Measurements from ENCODE around the gene SAMHD1.
"Not testable (repeated sequence)": the region's sequence is repeated elsewhere in the genome, so short reads cannot be mapped to it uniquely, and the experiment has no call there.

SAMHD1 gene

DNA sequence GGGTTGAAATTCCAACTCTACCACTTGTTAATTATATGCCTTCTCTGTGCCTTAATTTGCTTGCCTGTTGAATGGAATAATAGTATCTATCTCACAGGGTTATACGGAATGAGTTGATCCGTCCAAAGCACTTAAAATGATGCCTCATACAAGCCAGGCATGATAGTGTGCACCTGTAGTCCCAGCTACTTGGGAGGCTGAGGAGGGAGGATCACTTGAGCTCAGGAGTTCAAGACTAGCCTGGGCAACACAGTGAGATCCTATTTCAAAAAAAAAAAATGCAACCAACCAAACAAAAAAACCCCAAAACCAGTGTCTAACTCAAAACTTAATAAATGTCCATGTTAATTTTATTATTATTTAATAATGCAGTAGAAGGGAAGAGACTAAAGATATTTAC is 35.3 kb downstream of the SAMHD1 start:
- no peaks in the 10 kb centered on the region for H3K36me3 Mint-ChIP-seq (ENCODE audit: low read depth)
- H3K27me3 Mint-ChIP-seq (ENCODE audit: low read depth), result no peaks in the 10 kb centered on the region
- no peaks in the 10 kb centered on the region for H3K4me1 Mint-ChIP-seq
- TF ChIP-seq, protein P1, sequence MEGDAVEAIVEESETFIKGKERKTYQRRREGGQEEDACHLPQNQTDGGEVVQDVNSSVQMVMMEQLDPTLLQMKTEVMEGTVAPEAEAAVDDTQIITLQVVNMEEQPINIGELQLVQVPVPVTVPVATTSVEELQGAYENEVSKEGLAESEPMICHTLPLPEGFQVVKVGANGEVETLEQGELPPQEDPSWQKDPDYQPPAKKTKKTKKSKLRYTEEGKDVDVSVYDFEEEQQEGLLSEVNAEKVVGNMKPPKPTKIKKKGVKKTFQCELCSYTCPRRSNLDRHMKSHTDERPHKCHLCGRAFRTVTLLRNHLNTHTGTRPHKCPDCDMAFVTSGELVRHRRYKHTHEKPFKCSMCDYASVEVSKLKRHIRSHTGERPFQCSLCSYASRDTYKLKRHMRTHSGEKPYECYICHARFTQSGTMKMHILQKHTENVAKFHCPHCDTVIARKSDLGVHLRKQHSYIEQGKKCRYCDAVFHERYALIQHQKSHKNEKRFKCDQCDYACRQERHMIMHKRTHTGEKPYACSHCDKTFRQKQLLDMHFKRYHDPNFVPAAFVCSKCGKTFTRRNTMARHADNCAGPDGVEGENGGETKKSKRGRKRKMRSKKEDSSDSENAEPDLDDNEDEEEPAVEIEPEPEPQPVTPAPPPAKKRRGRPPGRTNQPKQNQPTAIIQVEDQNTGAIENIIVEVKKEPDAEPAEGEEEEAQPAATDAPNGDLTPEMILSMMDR (IDR thresholded peaks at IDR 0.05; ENCODE audit: unreplicated experiment in 3 of 3), result no peak
- H3K4me3 Mint-ChIP-seq, result no peak overlapping the region
- H3K27ac Mint-ChIP-seq, result no peak overlapping the region
- H3K9me3 Mint-ChIP-seq, result no peaks in the 10 kb centered on the region

DNA sequence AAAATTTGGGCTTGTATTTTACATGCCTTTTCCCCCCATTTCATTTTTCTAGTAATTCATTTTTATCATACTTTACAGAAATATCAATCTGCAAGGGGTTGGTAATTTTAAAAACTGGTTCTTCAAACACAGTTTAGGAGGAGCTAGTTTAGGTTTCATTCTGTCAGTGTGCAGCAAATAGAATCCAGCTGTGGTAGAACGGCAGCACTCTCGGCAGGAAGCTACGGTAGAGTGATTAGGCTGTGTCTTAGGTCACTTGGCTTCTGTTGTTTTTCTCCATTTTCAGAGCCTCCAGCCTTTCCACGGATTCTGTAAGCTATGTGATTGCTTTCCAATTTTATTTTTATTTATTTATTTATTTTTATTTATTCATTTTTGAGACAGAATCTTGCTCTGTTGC is 42.9 kb downstream of the SAMHD1 start:
- TF ChIP-seq, protein P1 (IDR thresholded peaks at IDR 0.05; ENCODE audit: unreplicated experiment in 3 of 3), result no peak
- H3K27ac Mint-ChIP-seq, result peak overlapping the region in 2 of 3 experiments; percentile 61 to 62
- no peaks in the 10 kb centered on the region for H3K36me3 Mint-ChIP-seq (ENCODE audit: low read depth)
- H3K9me3 Mint-ChIP-seq, result no peaks in the 10 kb centered on the region
- no peaks in the 10 kb centered on the region for H3K27me3 Mint-ChIP-seq (ENCODE audit: low read depth)
- no peaks in the 10 kb centered on the region for H3K4me1 Mint-ChIP-seq
- no peak overlapping the region for H3K4me3 Mint-ChIP-seq

DNA sequence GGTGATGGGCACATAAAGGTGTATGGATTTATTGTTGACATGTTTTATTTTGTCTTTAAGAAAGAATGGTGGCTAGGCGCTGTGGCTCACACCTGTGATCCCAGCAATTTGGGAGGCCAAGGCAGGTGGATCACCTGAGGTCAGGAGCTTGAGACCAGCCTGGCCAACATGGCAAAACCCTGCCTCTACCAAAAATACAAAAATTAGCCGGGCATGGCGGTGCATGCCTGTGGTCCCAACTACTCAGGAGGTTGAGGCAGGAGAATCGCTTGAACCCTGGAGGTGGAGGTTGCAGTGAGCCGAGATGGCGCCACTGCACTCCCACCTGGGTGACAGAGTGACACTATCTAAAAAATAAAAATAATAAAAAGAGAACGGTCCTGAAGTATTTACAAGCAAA is 45.4 kb downstream of the SAMHD1 start:
- H3K4me3 Mint-ChIP-seq; H3K27ac Mint-ChIP-seq; H3K27me3 Mint-ChIP-seq (ENCODE audit: low read depth); H3K4me1 Mint-ChIP-seq; H3K36me3 Mint-ChIP-seq (ENCODE audit: low read depth); H3K9me3 Mint-ChIP-seq: not testable (repeated sequence)

DNA sequence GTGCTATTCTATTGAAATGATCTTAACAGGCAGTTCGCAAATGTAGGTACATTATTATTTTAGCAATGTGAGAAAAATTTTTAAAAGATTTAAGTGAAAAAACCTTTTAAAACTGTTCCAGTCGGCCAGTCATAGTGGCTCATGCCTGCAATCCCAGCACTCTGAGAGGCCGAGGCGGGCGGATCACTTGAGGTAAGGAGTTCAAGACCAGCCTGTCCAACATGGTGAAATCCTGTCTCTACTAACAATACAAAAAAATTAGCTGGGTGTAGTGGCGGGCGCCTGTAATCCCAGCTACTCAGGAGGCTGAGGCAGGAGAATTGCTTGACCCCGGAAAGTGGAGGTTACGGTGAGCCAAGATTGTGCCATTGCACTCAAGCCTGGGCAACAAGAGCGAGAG is 45.9 kb downstream of the SAMHD1 start:
- H3K4me1 Mint-ChIP-seq; H3K9me3 Mint-ChIP-seq; H3K4me3 Mint-ChIP-seq; H3K27ac Mint-ChIP-seq; H3K36me3 Mint-ChIP-seq (ENCODE audit: low read depth); H3K27me3 Mint-ChIP-seq (ENCODE audit: low read depth): not testable (repeated sequence)

DNA sequence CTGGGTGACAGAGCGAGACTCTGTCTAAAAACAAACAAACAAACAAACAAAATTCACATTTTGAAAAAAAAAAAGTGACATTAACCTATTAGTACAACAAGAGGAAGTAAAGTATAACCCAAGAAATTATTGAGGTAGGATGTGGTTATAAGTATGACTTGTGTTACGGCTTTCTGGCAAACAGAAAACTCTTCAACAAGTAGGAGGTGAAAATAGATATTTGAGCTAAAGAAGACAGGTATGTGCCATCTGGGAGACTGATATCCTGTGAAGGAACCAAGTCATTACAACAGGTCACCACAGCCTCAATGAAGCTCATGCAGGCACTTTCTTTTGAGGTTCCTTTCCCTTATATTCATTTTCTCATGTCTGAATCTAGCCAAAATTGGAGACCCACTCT is 46.8 kb downstream of the SAMHD1 start:
- TF ChIP-seq, protein P1 (IDR thresholded peaks at IDR 0.05; ENCODE audit: unreplicated experiment in 3 of 3), result no peak
- peaks cover 8% of the 10 kb centered on the region for H3K36me3 Mint-ChIP-seq (ENCODE audit: low read depth)
- no peaks in the 10 kb centered on the region for H3K9me3 Mint-ChIP-seq
- no peaks in the 10 kb centered on the region for H3K27me3 Mint-ChIP-seq (ENCODE audit: low read depth)
- no peak overlapping the region for H3K27ac Mint-ChIP-seq
- H3K4me1 Mint-ChIP-seq, result no peaks in the 10 kb centered on the region
- no peak overlapping the region for H3K4me3 Mint-ChIP-seq

DNA sequence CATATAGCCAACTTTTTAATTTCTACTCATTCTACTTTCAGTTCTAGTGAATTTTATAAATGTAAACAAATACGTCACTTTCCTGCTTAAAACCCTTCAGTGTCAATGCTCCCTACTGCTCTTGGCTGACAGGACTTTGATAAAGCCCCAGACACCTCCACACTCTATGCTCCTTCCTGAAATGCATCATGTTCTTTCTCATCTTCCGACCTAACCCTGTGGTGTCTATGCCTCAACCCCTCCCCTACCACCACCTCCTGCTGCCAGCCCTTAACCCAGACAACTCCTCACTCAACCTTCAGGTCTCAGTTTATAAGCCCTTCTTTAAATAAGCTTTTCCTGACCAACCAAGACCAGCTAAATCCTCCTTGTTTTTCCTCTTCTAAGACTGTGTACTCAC is 56.5 kb downstream of the SAMHD1 start:
- no peaks in the 10 kb centered on the region for H3K36me3 Mint-ChIP-seq (ENCODE audit: low read depth)
- H3K27me3 Mint-ChIP-seq (ENCODE audit: low read depth), result no peaks in the 10 kb centered on the region
- H3K27ac Mint-ChIP-seq, result no peak overlapping the region
- TF ChIP-seq, protein P1 (IDR thresholded peaks at IDR 0.05; ENCODE audit: unreplicated experiment in 3 of 3), result no peak
- H3K4me3 Mint-ChIP-seq, result no peak overlapping the region
- H3K4me1 Mint-ChIP-seq, result no peaks in the 10 kb centered on the region
- no peaks in the 10 kb centered on the region for H3K9me3 Mint-ChIP-seq

DNA sequence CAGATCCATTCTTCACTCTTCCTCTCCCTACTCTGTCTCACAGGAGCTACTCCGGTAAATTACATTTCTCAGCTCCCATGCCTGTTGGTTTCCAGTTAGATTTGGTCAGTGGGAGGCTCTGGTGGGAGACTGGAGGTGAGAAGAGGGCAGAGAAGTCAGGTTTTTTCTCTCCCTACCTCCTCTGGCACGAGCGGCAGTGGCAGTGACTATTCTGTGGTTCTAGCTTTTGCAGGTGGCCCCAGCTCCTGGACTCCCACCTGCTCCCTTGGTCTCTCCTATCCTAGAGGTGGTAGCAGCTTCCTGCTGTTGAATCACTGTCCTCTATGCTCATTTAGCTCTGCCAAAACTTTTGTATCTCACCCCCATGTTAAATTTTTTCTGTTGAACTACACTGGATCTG is 57.7 kb downstream of the SAMHD1 start:
- Mint-ChIP-seq H3K36me3 (ENCODE audit: low read depth) (no peaks in the 10 kb centered on the region), H3K27me3 (ENCODE audit: low read depth) (no peaks in the 10 kb centered on the region), H3K4me3 (no peak overlapping the region), H3K9me3 (no peaks in the 10 kb centered on the region), H3K27ac (no peak overlapping the region), H3K4me1 (no peaks in the 10 kb centered on the region)
- TF ChIP-seq, protein P1 (IDR thresholded peaks at IDR 0.05; ENCODE audit: unreplicated experiment in 3 of 3), result no peak

Data from nephron (organoid).